Keratinocyte (primary cell): ENCODE measurements around the gene HABP4. TPM values are rescaled to one million over a fixed set of nuclear protein-coding genes. Genes with fewer than 3 reads are reported as not detected.

ENCODE experiments used
- DNase-seq: peaks from one replicate; pipeline ENCODE4 v3.0.0-alpha.2; 2011; ENCODE audit warnings: low read depth, missing footprints, low spot score
- FAIRE-seq: peaks from 2 replicates; lab custom pipeline; 2011; peaks lifted over from hg19 to GRCh38; lab: Jason Lieb, UNC
- H2AFZ ChIP-seq: 2 replicates; pipeline ENCODE4 v1.6.0; 2012; ENCODE audit warnings: low read length, control low read depth, inconsistent platforms; ENCODE audit not compliant: control insufficient read depth
- H3K27ac ChIP-seq: 2 replicates; pipeline ENCODE4 v1.5.1; 2011; ENCODE audit warnings: low read length; ENCODE audit not compliant: control insufficient read depth, insufficient read depth
- H3K27me3 ChIP-seq: 3 replicates; pipeline ENCODE4 v1.6.0; 2011; ENCODE audit warnings: low read length; ENCODE audit not compliant: control insufficient read depth, insufficient read depth; ENCODE audit errors: extremely low read depth
- H3K36me3 ChIP-seq, 2 experiments: 2 replicates in 1 of 2; 3 replicates in 1 of 2; pipeline ENCODE4 v1.5.1; 2011; ENCODE audit warnings: low read length in 2 of 2, mild to moderate bottlenecking in 1 of 2; ENCODE audit not compliant: control insufficient read depth in 2 of 2, insufficient read depth in 2 of 2; ENCODE audit errors: extremely low read depth in 1 of 2
- H3K4me1 ChIP-seq: 3 replicates; pipeline ENCODE4 v1.5.1; 2011; ENCODE audit warnings: low read length; ENCODE audit not compliant: control insufficient read depth, insufficient read depth; ENCODE audit errors: extremely low read depth
- H3K4me2 ChIP-seq: 3 replicates; pipeline ENCODE4 v1.6.0; 2011; ENCODE audit warnings: low read depth, low read length; ENCODE audit not compliant: control insufficient read depth, insufficient read depth; ENCODE audit errors: extremely low read depth
- H3K4me3 ChIP-seq, 3 experiments: fragments of 200-600 bp in 1 of 3; sonication (generic) in 1 of 3; 2 replicates in 2 of 3; 3 replicates in 1 of 3; pipeline ENCODE4 v1.5.1; 2011 to 2016; ENCODE audit warnings: low read length in 3 of 3, mild to moderate bottlenecking in 3 of 3, control low read depth in 2 of 3, inconsistent platforms in 1 of 3, low read depth in 1 of 3, mixed read lengths in 1 of 3, mixed run types in 1 of 3, moderate library complexity in 1 of 3; ENCODE audit not compliant: control insufficient read depth in 2 of 3, insufficient read depth in 2 of 3; ENCODE audit errors: extremely low read depth in 1 of 3
- H3K79me2 ChIP-seq: 2 replicates; pipeline ENCODE4 v1.6.0; 2012; ENCODE audit warnings: low read length; ENCODE audit not compliant: control insufficient read depth, insufficient read depth
- H3K9ac ChIP-seq: 3 replicates; pipeline ENCODE4 v1.6.0; 2011; ENCODE audit warnings: low read length; ENCODE audit not compliant: control insufficient read depth, insufficient read depth; ENCODE audit errors: extremely low read depth
- H3K9me1 ChIP-seq: 3 replicates; pipeline ENCODE4 v1.6.0; 2011; ENCODE audit warnings: low read length; ENCODE audit not compliant: control insufficient read depth, insufficient read depth; ENCODE audit errors: extremely low read depth
- H3K9me3 ChIP-seq: 2 replicates; pipeline ENCODE4 v1.5.1; 2012; ENCODE audit warnings: low read depth, low read length; ENCODE audit not compliant: control insufficient read depth
- H4K20me1 ChIP-seq: 3 replicates; pipeline ENCODE4 v1.6.0; 2011; ENCODE audit warnings: low read length; ENCODE audit not compliant: control insufficient read depth, insufficient read depth; ENCODE audit errors: extremely low read depth
- EZH2 ChIP-seq: IDR thresholded peaks from one replicate; pipeline ENCODE4 v1.6.1; 2012; ENCODE audit warnings: inconsistent platforms, mild to moderate bottlenecking, low read length, moderate library complexity
- dilution Hi-C: fragments of 300-500 bp; cut with MboI; formaldehyde crosslinking; loops from one replicate; pipeline ENCODE4 v1.7.0; 2020; ENCODE audit warnings: low sequenced_read_pairs; ENCODE audit not compliant: extremely low pct_ligation_motif_present
- polyA plus RNA-seq, 5 experiments: library from polyadenylated mRNA; depleted of rRNA in 3 of 5; stranded (reverse) in 3 of 5; stranded (forward) in 1 of 5; unstranded in 1 of 5; fragments of >200 nt; gene quantifications; 1 replicate in 1 of 5; 2 replicates in 3 of 5; 3 replicates in 1 of 5; pipeline versions ENCODE4 v1.2.1 to v1.2.3, GENCODE V29; 2011 to 2012; ENCODE audit warnings: missing spikeins in 2 of 5, low read depth in 1 of 5, low replicate concordance in 1 of 5
- TF ChIP-seq, protein P1 (sequence below), 3 experiments: IDR thresholded peaks in 1 of 3; conservative IDR thresholded peaks in 1 of 3; optimal IDR thresholded peaks in 1 of 3; 2 replicates in 2 of 3; 3 replicates in 1 of 3; pipeline versions ENCODE3 to v1.5.1; 2011; ENCODE audit warnings: low read length in 3 of 3, mild to moderate bottlenecking in 3 of 3, moderate library complexity in 2 of 3, control low read depth in 1 of 3, inconsistent platforms in 1 of 3; ENCODE audit not compliant: insufficient read depth in 2 of 3; ENCODE audit errors: extremely low read depth in 1 of 3

Gene HABP4
- polyA plus RNA-seq, 1 donor (not counting 4 experiments of a cell fraction or from before 2014, with no cell fraction given) = 6.8 TPM

GRCh38 chr9:96503918-96504317, 53.9 kb downstream of the HABP4 start:
- TF ChIP-seq EZH2 = no peak
- TF ChIP-seq, protein P1, sequence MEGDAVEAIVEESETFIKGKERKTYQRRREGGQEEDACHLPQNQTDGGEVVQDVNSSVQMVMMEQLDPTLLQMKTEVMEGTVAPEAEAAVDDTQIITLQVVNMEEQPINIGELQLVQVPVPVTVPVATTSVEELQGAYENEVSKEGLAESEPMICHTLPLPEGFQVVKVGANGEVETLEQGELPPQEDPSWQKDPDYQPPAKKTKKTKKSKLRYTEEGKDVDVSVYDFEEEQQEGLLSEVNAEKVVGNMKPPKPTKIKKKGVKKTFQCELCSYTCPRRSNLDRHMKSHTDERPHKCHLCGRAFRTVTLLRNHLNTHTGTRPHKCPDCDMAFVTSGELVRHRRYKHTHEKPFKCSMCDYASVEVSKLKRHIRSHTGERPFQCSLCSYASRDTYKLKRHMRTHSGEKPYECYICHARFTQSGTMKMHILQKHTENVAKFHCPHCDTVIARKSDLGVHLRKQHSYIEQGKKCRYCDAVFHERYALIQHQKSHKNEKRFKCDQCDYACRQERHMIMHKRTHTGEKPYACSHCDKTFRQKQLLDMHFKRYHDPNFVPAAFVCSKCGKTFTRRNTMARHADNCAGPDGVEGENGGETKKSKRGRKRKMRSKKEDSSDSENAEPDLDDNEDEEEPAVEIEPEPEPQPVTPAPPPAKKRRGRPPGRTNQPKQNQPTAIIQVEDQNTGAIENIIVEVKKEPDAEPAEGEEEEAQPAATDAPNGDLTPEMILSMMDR (optimal IDR thresholded peaks at IDR 0.05 in 1 of 3, IDR thresholded peaks at IDR 0.05 in 1 of 3, conservative IDR thresholded peaks at IDR 0.05 in 1 of 3; ENCODE audit: extremely low read depth in 1 of 3, insufficient read depth in 2 of 3, low read length in 3 of 3) = no peak
- Histone ChIP-seq H3K27me3 (no peaks in the 10 kb centered on the region), H3K79me2 (no peaks in the 10 kb centered on the region), H4K20me1 (no peaks in the 10 kb centered on the region), H2AFZ (no peak overlapping the region), H3K9ac (no peak overlapping the region), H3K4me1 (no peaks in the 10 kb centered on the region), H3K9me1 (no peaks in the 10 kb centered on the region), H3K9me3 (no peaks in the 10 kb centered on the region), H3K4me3 (no peak overlapping the region), H3K36me3 (peaks cover 0 to 2% of the 10 kb centered on the region in 2 experiments), H3K4me2 (no peak overlapping the region), H3K27ac (no peak overlapping the region)
- dilution Hi-C loops = no loop called here
- FAIRE-seq (no peak), DNase-seq (no peak)

- no peaks in the 10 kb centered on the region for H4K20me1 ChIP-seq
- peaks cover 0 to 2% of the 10 kb centered on the region in 2 experiments for H3K36me3 ChIP-seq
- FAIRE-seq = no peak
- no peaks in the 10 kb centered on the region for H3K4me1 ChIP-seq
- H3K79me2 ChIP-seq = no peaks in the 10 kb centered on the region
- H3K27me3 ChIP-seq = no peaks in the 10 kb centered on the region
- H2AFZ ChIP-seq = no peak overlapping the region
- H3K9me3 ChIP-seq = no peaks in the 10 kb centered on the region
- TF ChIP-seq, protein P1 (optimal IDR thresholded peaks at IDR 0.05 in 1 of 3, IDR thresholded peaks at IDR 0.05 in 1 of 3, conservative IDR thresholded peaks at IDR 0.05 in 1 of 3; ENCODE audit: extremely low read depth in 1 of 3, insufficient read depth in 2 of 3, low read length in 3 of 3) = no peak
- TF ChIP-seq EZH2 = no peak
- H3K9me1 ChIP-seq = no peaks in the 10 kb centered on the region
- H3K4me2 ChIP-seq = no peak overlapping the region
- dilution Hi-C loops = no loop called here
- DNase-seq = no peak
- no peak overlapping the region for H3K9ac ChIP-seq
- no peak overlapping the region for H3K4me3 ChIP-seq
- H3K27ac ChIP-seq = no peak overlapping the region
These were observed 55.5 kb downstream of the HABP4 start for GRCh38 chr9:96505316-96505991.
